CD14-positive monocyte (primary cell): ENCODE data around the gene ADIRF. TPM values are rescaled to one million over a fixed set of nuclear protein-coding genes. Genes with fewer than 3 reads are reported as not detected.

Source experiments
- DNase-seq, 3 donors: peaks; one replicate each; pipeline ENCODE4 v3.0.0-alpha.2; 2011 to 2022
- H2AFZ ChIP-seq: 2 replicates; pipeline ENCODE4 v1.6.0; 2012; ENCODE audit warnings: mild to moderate bottlenecking, low read depth, low read length, inconsistent platforms; ENCODE audit not compliant: insufficient read depth, poor library complexity, severe bottlenecking
- H3K27ac ChIP-seq, 2 donors: 1 replicate in 1 of 2; 2 replicates in 1 of 2; pipeline ENCODE4 v1.5.1; 2012 to 2013; ENCODE audit warnings: low read length in 2 of 2, control low read depth in 1 of 2, inconsistent platforms in 1 of 2, low read depth in 1 of 2, mild to moderate bottlenecking in 1 of 2
- H3K27me3 ChIP-seq, 2 donors: one replicate each; pipeline versions ENCODE4 v1.6.0 to v1.6.1; 2011 to 2013; ENCODE audit warnings: low read length in 2 of 2; ENCODE audit not compliant: control insufficient read depth in 2 of 2, insufficient read depth in 2 of 2
- H3K36me3 ChIP-seq, 2 donors: replicated peaks in 1 of 2; 1 replicate in 1 of 2; 2 replicates in 1 of 2; pipeline versions ENCODE4 v1.5.1 to v1.6.1; 2012 to 2013; ENCODE audit warnings: low read length in 2 of 2, control low read depth in 1 of 2, inconsistent platforms in 1 of 2, mild to moderate bottlenecking in 1 of 2; ENCODE audit not compliant: insufficient read depth in 2 of 2, control insufficient read depth in 1 of 2
- H3K4me1 ChIP-seq, 2 donors: 1 replicate in 1 of 2; 2 replicates in 1 of 2; pipeline versions ENCODE4 v1.5.1 to v1.6.1; 2012 to 2013; ENCODE audit warnings: low read length in 2 of 2, control low read depth in 1 of 2, inconsistent platforms in 1 of 2, mild to moderate bottlenecking in 1 of 2, moderate library complexity in 1 of 2; ENCODE audit not compliant: insufficient read depth in 2 of 2, control insufficient read depth in 1 of 2
- H3K4me2 ChIP-seq: replicated peaks from 2 replicates; pipeline ENCODE3; 2012; ENCODE audit warnings: low read length, moderate library complexity, mild to moderate bottlenecking; ENCODE audit not compliant: poor library complexity, severe bottlenecking; ENCODE audit errors: extremely low read depth
- H3K4me3 ChIP-seq, 3 experiments: fragments of 200-600 bp in 1 of 3; sonication (generic) in 1 of 3; replicated peaks in 1 of 3; 1 replicate in 2 of 3; 2 replicates in 1 of 3; pipeline ENCODE4 v1.5.1; 2011 to 2013; ENCODE audit warnings: low read length in 3 of 3, mild to moderate bottlenecking in 3 of 3, control low read depth in 2 of 3, low read depth in 2 of 3, inconsistent platforms in 1 of 3, moderate library complexity in 1 of 3
- H3K79me2 ChIP-seq: 2 replicates; pipeline ENCODE4 v1.6.0; 2012; ENCODE audit warnings: mild to moderate bottlenecking, control low read depth, inconsistent platforms, low read length, moderate library complexity; ENCODE audit not compliant: insufficient read depth
- H3K9ac ChIP-seq: 2 replicates; pipeline ENCODE4 v1.6.0; 2017; ENCODE audit warnings: low read length, mild to moderate bottlenecking; ENCODE audit not compliant: insufficient read depth, poor library complexity, severe bottlenecking
- H3K9me3 ChIP-seq, 2 donors: replicated peaks in 1 of 2; 1 replicate in 1 of 2; 2 replicates in 1 of 2; pipeline versions ENCODE4 v1.5.1 to v1.6.1; 2012 to 2013; ENCODE audit warnings: low read length in 2 of 2, control low read depth in 1 of 2; ENCODE audit not compliant: control insufficient read depth in 1 of 2, insufficient read depth in 1 of 2
- H4K20me1 ChIP-seq: 2 replicates; pipeline ENCODE4 v1.6.0; 2012; ENCODE audit warnings: mild to moderate bottlenecking, low read length, control low read depth, moderate library complexity; ENCODE audit not compliant: insufficient read depth
- H3K27ac Mint-ChIP-seq, 7 donors: one replicate each; pipeline ENCODE4 v1.8.0; 2020; ENCODE audit warnings: mild to moderate bottlenecking in 7 of 7, mixed read lengths in 7 of 7, moderate library complexity in 6 of 7, inconsistent platforms in 2 of 7
- H3K27me3 Mint-ChIP-seq, 3 donors: one replicate each; pipeline ENCODE4 v1.8.0; 2021 to 2022; ENCODE audit warnings: low read depth in 3 of 3, mild to moderate bottlenecking in 3 of 3, mixed read lengths in 3 of 3, moderate library complexity in 3 of 3, inconsistent platforms in 1 of 3
- H3K36me3 Mint-ChIP-seq, 2 donors: one replicate each; pipeline ENCODE4 v1.8.0; 2020; ENCODE audit warnings: mixed read lengths in 2 of 2, inconsistent platforms in 1 of 2, mild to moderate bottlenecking in 1 of 2
- H3K4me1 Mint-ChIP-seq: one replicate; pipeline ENCODE4 v1.8.0; 2020; ENCODE audit warnings: mild to moderate bottlenecking, mixed read lengths
- H3K4me3 Mint-ChIP-seq, 2 donors: one replicate each; pipeline ENCODE4 v1.8.0; 2020; ENCODE audit warnings: mild to moderate bottlenecking in 2 of 2, mixed read lengths in 2 of 2, moderate library complexity in 1 of 2
- H3K9me3 Mint-ChIP-seq, 7 donors: one replicate each; pipeline ENCODE4 v1.8.0; 2020 to 2022; ENCODE audit warnings: mixed read lengths in 7 of 7, mild to moderate bottlenecking in 6 of 7, moderate library complexity in 6 of 7, inconsistent platforms in 2 of 7
- CTCF ChIP-seq: fragments of 200-600 bp; IDR thresholded peaks from one replicate; pipeline ENCODE4 v1.8.0; 2022; ENCODE audit warnings: antibody characterized with exemption, mild to moderate bottlenecking
- whole genome bisulfite sequencing: methylation state at CpG from one replicate; pipeline ENCODE4 v1.1.5; 2013; ENCODE audit warnings: missing lambda C conversion rate; ENCODE audit not compliant: insufficient coverage; 5-methylcytosine and 5-hydroxymethylcytosine counted together
- intact Hi-C, 2 donors: fragments of 100-400 bp; cut with micrococcal nuclease; formaldehyde crosslinking; loops; one replicate each; pipeline versions ENCODE4 v1.15.0 to v1.15.1; 2023
- polyA plus RNA-seq, 3 donors: library from polyadenylated mRNA; depleted of rRNA in 1 of 3; unstranded in 2 of 3; stranded (reverse) in 1 of 3; fragments of 300-500 nt in 2 of 3; fragments of >200 nt in 1 of 3; fragmentation: Illumina TruSeq in 2 of 3; gene quantifications; 1 replicate in 2 of 3; 2 replicates in 1 of 3; pipeline ENCODE4 v1.2.3, GENCODE V29; 2012 to 2021

Gene ADIRF
- polyA plus RNA-seq, 3 donors: 0.19 TPM; not detected in 2

GRCh38 chr10:86963341-86963919, 4.9 kb upstream of the ADIRF start:
- intact Hi-C loops: no loop called here

More at GRCh38 chr10:86963341-86963919, 4.9 kb upstream of the ADIRF start:
- H3K9me3 Mint-ChIP-seq: peaks cover 0 to 1% (median 0%) of the 10 kb centered on the region in 7 donors
- Histone ChIP-seq H3K79me2 (no peaks in the 10 kb centered on the region), H3K27ac (no peak overlapping the region), H3K27me3 (peaks cover 7 to 14% of the 10 kb centered on the region in 2 donors), H2AFZ (no peak overlapping the region), H3K36me3 (no peaks in the 10 kb centered on the region), H3K4me3 (no peak overlapping the region), H3K9ac (no peak overlapping the region), H3K4me1 (peaks cover 34 to 40% of the 10 kb centered on the region in 2 donors), H4K20me1 (no peaks in the 10 kb centered on the region), H3K4me2 (no peak overlapping the region), H3K9me3 (no peaks in the 10 kb centered on the region)
- H3K36me3 Mint-ChIP-seq: peaks cover 0 to 2% of the 10 kb centered on the region in 2 donors
- TF ChIP-seq CTCF: no peak
- H3K4me1 Mint-ChIP-seq: peaks cover 29% of the 10 kb centered on the region
- 94% methylated on average over 8 of the region's 12 CpGs for WGBS
- peaks cover 19 to 40% (median 26%) of the 10 kb centered on the region in 3 donors for H3K27me3 Mint-ChIP-seq
- no peak overlapping the region for H3K27ac Mint-ChIP-seq
- DNase-seq: no peak
- H3K4me3 Mint-ChIP-seq: no peak overlapping the region
